SK-N-SH (cell line): ENCODE measurements around the gene KMT2C. TPM values are rescaled to one million over a fixed set of nuclear protein-coding genes. Genes with fewer than 3 reads are reported as not detected.

Source experiments
- CTCF ChIA-PET: fragments of 300-600, 350-600 bp; formaldehyde crosslinking; extraction: SDS; loops from one replicate; lab custom pipeline; 2021; lab: Yijun Ruan, JAX
- POLR2A ChIA-PET: fragments of 350-600 bp; sonication (Branson Sonifier 250); formaldehyde crosslinking; extraction: SDS; loops from one replicate; lab custom pipeline; 2020; ENCODE audit warnings: antibody characterized with exemption, inconsistent platforms; lab: Yijun Ruan, JAX
- DNase-seq: peaks from one replicate; pipeline ENCODE4 v3.0.0; 2012
- H2AFZ ChIP-seq: fragments of 200-600 bp; sonication (generic); 2 replicates; pipeline ENCODE4 v1.8.1; 2016; ENCODE audit warnings: antibody characterized with exemption, mild to moderate bottlenecking, low read depth
- H3F3A ChIP-seq: fragments of 200-600 bp; sonication (generic); replicated peaks from 2 replicates; pipeline ENCODE3; 2016; ENCODE audit warnings: antibody characterized with exemption, mild to moderate bottlenecking; ENCODE audit not compliant: insufficient read depth
- H3K27ac ChIP-seq, 2 experiments: fragments of 200-500 bp in 1 of 2; fragments of 200-600 bp in 1 of 2; sonication (Bioruptor generic) in 1 of 2; sonication (generic), shearing (Covaris generic) in 1 of 2; 2 replicates each; pipeline versions ENCODE4 v1.5.1 to v1.6.1; 2014 to 2016; ENCODE audit warnings: low read depth in 2 of 2, inconsistent platforms in 1 of 2, low read length in 1 of 2, mild to moderate bottlenecking in 1 of 2, mixed read lengths in 1 of 2
- H3K27me3 ChIP-seq: fragments of 200-600 bp; sonication (generic), shearing (Covaris generic); 2 replicates; pipeline ENCODE4 v1.6.1; 2016; ENCODE audit warnings: mixed run types; ENCODE audit not compliant: insufficient read depth
- H3K36me3 ChIP-seq, 2 experiments: fragments of 200-500 bp in 1 of 2; fragments of 200-600 bp in 1 of 2; sonication (Bioruptor generic) in 1 of 2; sonication (generic) in 1 of 2; replicated peaks in 1 of 2; 2 replicates each; pipeline versions ENCODE3 to v1.5.1; 2014 to 2016; ENCODE audit warnings: low read length in 1 of 2, mild to moderate bottlenecking in 1 of 2; ENCODE audit not compliant: insufficient read depth in 2 of 2, control insufficient read depth in 1 of 2
- H3K4me1 ChIP-seq, 2 experiments: fragments of 200-500 bp in 1 of 2; fragments of 200-600 bp in 1 of 2; sonication (Bioruptor generic) in 1 of 2; sonication (generic), shearing (Covaris generic) in 1 of 2; 2 replicates each; pipeline versions ENCODE4 v1.5.1 to v1.6.1; 2014 to 2016; ENCODE audit warnings: low read depth in 1 of 2, low read length in 1 of 2, mixed run types in 1 of 2; ENCODE audit not compliant: insufficient read depth in 2 of 2, control insufficient read depth in 1 of 2
- H3K4me2 ChIP-seq: fragments of 200-600 bp; sonication (generic), shearing (Covaris generic); 2 replicates; pipeline ENCODE4 v1.6.1; 2017; ENCODE audit warnings: mixed run types
- H3K4me3 ChIP-seq, 2 experiments: fragments of 200-500 bp in 1 of 2; fragments of 200-600 bp in 1 of 2; sonication (Bioruptor generic) in 1 of 2; sonication (generic), shearing (Covaris generic) in 1 of 2; 2 replicates each; pipeline versions ENCODE4 v1.5.1 to v1.8.1; 2014 to 2016; ENCODE audit warnings: low read depth in 2 of 2, inconsistent platforms in 1 of 2, low read length in 1 of 2, mild to moderate bottlenecking in 1 of 2, mixed read lengths in 1 of 2, moderate library complexity in 1 of 2
- H3K79me2 ChIP-seq: fragments of 200-600 bp; sonication (generic); 2 replicates; pipeline ENCODE4 v1.8.1; 2017; ENCODE audit warnings: mild to moderate bottlenecking; ENCODE audit not compliant: insufficient read depth
- H3K9ac ChIP-seq: fragments of 200-600 bp; sonication (generic); 2 replicates; pipeline ENCODE4 v1.6.1; 2017; ENCODE audit warnings: mixed run types
- H3K9me2 ChIP-seq: fragments of 200-600 bp; sonication (generic); 2 replicates; pipeline ENCODE4 v1.6.1; 2017; ENCODE audit warnings: mixed run types
- H3K9me3 ChIP-seq: fragments of 200-600 bp; sonication (generic); 2 replicates; pipeline ENCODE4 v1.6.1; 2017; ENCODE audit warnings: mixed run types, mild to moderate bottlenecking, moderate library complexity
- H4K20me1 ChIP-seq: fragments of 200-600 bp; sonication (generic); 2 replicates; pipeline ENCODE4 v1.6.1; 2017; ENCODE audit warnings: mild to moderate bottlenecking, mixed run types; ENCODE audit not compliant: insufficient read depth
- CHD2 ChIP-seq: fragments of 150-350 bp; IDR thresholded peaks from 2 replicates; pipeline ENCODE4 v1.6.1; 2018; ENCODE audit warnings: low read length; ENCODE audit not compliant: partially characterized antibody
- ELF1 ChIP-seq: IDR thresholded peaks from 2 replicates; pipeline ENCODE4 v1.4.0; 2012
- EZH2phosphoT487 ChIP-seq: fragments of 200-600 bp; sonication (generic); IDR thresholded peaks from 2 replicates; pipeline ENCODE4 v1.6.1; 2017; ENCODE audit warnings: low read depth, mixed run types, mild to moderate bottlenecking, antibody characterized with exemption, moderate library complexity, borderline replicate concordance
- FOXM1 ChIP-seq: IDR thresholded peaks from 2 replicates; pipeline ENCODE4 v1.4.0; 2012; ENCODE audit warnings: low read depth, mild to moderate bottlenecking
- GABPA ChIP-seq: IDR thresholded peaks from 2 replicates; pipeline ENCODE4 v1.4.0; 2012; ENCODE audit warnings: low read depth, mild to moderate bottlenecking
- MEF2A ChIP-seq: IDR thresholded peaks from 2 replicates; pipeline ENCODE4 v1.4.0; 2012; ENCODE audit warnings: low read depth, borderline replicate concordance
- NFIC ChIP-seq: IDR thresholded peaks from 2 replicates; pipeline ENCODE4 v1.4.0; 2012; ENCODE audit warnings: borderline replicate concordance
- NRF1 ChIP-seq: IDR thresholded peaks from 2 replicates; pipeline ENCODE4 v1.6.1; 2012; ENCODE audit warnings: low read depth, mild to moderate bottlenecking, low read length
- POLR2AphosphoS5 ChIP-seq: IDR thresholded peaks from 2 replicates; pipeline ENCODE4 v1.6.1; 2012; ENCODE audit warnings: low read depth, low read length
- RAD21 ChIP-seq: IDR thresholded peaks from 2 replicates; pipeline ENCODE4 v1.6.1; 2012; ENCODE audit warnings: mild to moderate bottlenecking, low read length
- RCOR1 ChIP-seq: fragments of 150-350 bp; IDR thresholded peaks from 2 replicates; pipeline ENCODE4 v1.6.1; 2017; ENCODE audit warnings: antibody characterized with exemption, low read length
- RFX5 ChIP-seq: IDR thresholded peaks from 2 replicates; pipeline ENCODE4 v1.6.1; 2012; ENCODE audit warnings: mild to moderate bottlenecking, improper control_type of control experiment, low read length
- RXRA ChIP-seq: IDR thresholded peaks from 2 replicates; pipeline ENCODE4 v1.4.0; 2012; ENCODE audit warnings: low read depth, mild to moderate bottlenecking, borderline replicate concordance
- SIN3A ChIP-seq: IDR thresholded peaks from 2 replicates; pipeline ENCODE4 v1.6.1; 2012; ENCODE audit warnings: low read depth, mild to moderate bottlenecking, low read length, moderate library complexity, borderline replicate concordance
- TCF12 ChIP-seq: IDR thresholded peaks from 2 replicates; pipeline ENCODE4 v1.4.0; 2012
- TEAD4 ChIP-seq: IDR thresholded peaks from 2 replicates; pipeline ENCODE4 v1.4.0; 2012; ENCODE audit warnings: mild to moderate bottlenecking, borderline replicate concordance; ENCODE audit not compliant: insufficient read depth
- YY1 ChIP-seq: IDR thresholded peaks from 2 replicates; pipeline ENCODE4 v1.4.0; 2012; ENCODE audit warnings: low read depth, mild to moderate bottlenecking
- whole genome bisulfite sequencing: methylation state at CpG from one replicate; pipeline ENCODE4 v1.1.6; 2017; ENCODE audit warnings: low lambda C conversion rate; 5-methylcytosine and 5-hydroxymethylcytosine counted together
- polyA plus RNA-seq, 3 experiments: library from polyadenylated mRNA; depleted of rRNA; stranded (reverse); fragments of >200 nt; gene quantifications; 2 replicates each; pipeline ENCODE4 v1.2.3, GENCODE V29; 2012
- TF ChIP-seq, protein P1 (sequence below): IDR thresholded peaks from 2 replicates; pipeline ENCODE4 v1.4.0; 2012; ENCODE audit warnings: low read depth
- TF ChIP-seq, protein P2 (sequence below): IDR thresholded peaks from 2 replicates; pipeline ENCODE4 v1.4.0; 2012; ENCODE audit warnings: low read depth, borderline replicate concordance
- TF ChIP-seq, protein P3 (sequence below): fragments of 150-350 bp; IDR thresholded peaks from 2 replicates; pipeline ENCODE4 v1.6.1; 2016; ENCODE audit warnings: mild to moderate bottlenecking, low read depth, low read length

Gene KMT2C
- polyA plus RNA-seq, 1 of the 3 experiments (the other 2 are of a cell fraction): 8.0 TPM

DNA sequence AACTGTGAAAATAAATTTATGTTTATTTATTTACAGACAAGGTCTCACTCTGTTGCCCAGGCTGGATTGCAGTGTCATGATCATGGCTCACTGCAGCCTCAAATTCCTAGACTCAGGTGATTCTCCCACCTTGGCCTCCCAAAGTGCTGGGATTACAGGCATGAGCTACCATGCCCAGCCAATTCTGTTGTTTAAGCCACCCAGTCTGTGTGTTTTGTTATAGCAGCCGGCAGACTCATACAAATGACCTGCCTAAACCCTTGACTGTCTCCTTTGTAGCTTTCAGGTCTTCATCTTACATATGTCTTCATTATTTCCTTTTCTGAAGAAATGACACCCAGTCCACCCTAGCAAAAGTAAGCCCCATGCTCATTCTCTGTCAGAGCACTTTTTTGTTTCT, 43.8 kb upstream of the KMT2C start:
- no peak overlapping the region for H3K9ac ChIP-seq
- ChIA-PET CTCF (no interaction called here), POLR2A (no interaction called here)
- no peaks in the 10 kb centered on the region for H4K20me1 ChIP-seq
- no peaks in the 10 kb centered on the region for H3K9me2 ChIP-seq
- no peak overlapping the region for H3K27ac ChIP-seq
- H2AFZ ChIP-seq: no peak overlapping the region
- no peaks in the 10 kb centered on the region for H3K4me1 ChIP-seq
- WGBS: 70% methylated on average over 1 of the region's 1 CpG
- no peaks in the 10 kb centered on the region for H3K36me3 ChIP-seq
- H3F3A ChIP-seq: no peaks in the 10 kb centered on the region
- no peak for TF ChIP-seq RXRA
- TF ChIP-seq EZH2phosphoT487: no peak
- TF ChIP-seq POLR2AphosphoS5: no peak
- TF ChIP-seq GABPA: no peak
- no peak for TF ChIP-seq NRF1
- no peak for TF ChIP-seq NFIC
- no peak for TF ChIP-seq RAD21
- no peak for TF ChIP-seq CHD2
- TF ChIP-seq, protein P1, sequence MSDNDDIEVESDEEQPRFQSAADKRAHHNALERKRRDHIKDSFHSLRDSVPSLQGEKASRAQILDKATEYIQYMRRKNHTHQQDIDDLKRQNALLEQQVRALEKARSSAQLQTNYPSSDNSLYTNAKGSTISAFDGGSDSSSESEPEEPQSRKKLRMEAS: no peak
- no peak for TF ChIP-seq RFX5
- no peak for TF ChIP-seq ELF1
- no peak for TF ChIP-seq MEF2A
- TF ChIP-seq TCF12: no peak
- TF ChIP-seq FOXM1: no peak
- H3K4me3 ChIP-seq: no peak overlapping the region
- no peaks in the 10 kb centered on the region for H3K27me3 ChIP-seq
- no peak for DNase-seq
- H3K4me2 ChIP-seq: no peak overlapping the region
- no peaks in the 10 kb centered on the region for H3K9me3 ChIP-seq
- no peaks in the 10 kb centered on the region for H3K79me2 ChIP-seq

DNA sequence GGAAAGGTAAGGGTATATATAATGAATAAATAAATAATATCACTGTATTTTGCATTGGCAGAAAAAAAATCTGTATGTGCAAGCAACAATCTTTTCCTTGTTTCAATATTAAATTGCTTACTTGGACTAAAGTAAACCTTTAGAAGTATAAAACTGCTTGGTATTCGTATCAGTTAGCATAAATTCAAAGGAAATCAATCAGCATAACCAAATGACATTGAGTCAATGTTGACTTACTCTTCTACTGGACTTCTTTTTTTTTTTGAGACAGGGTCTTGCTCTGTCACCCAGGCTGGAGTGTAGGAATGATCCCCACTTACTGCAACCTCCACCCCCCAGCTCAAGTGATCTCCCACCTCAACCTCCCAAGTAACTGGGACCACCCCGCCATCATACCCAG, 42.3 kb upstream of the KMT2C start:
- H2AFZ ChIP-seq: no peak overlapping the region
- WGBS: 63% methylated on average over 2 of the region's 2 CpGs
- H3K4me1 ChIP-seq: no peaks in the 10 kb centered on the region
- no peaks in the 10 kb centered on the region for H4K20me1 ChIP-seq
- no peaks in the 10 kb centered on the region for H3K36me3 ChIP-seq
- TF ChIP-seq NRF1 (no peak), CHD2 (no peak), NFIC (no peak)
- no peaks in the 10 kb centered on the region for H3K79me2 ChIP-seq
- no peak overlapping the region for H3K9ac ChIP-seq
- H3K27me3 ChIP-seq: no peaks in the 10 kb centered on the region
- no peaks in the 10 kb centered on the region for H3F3A ChIP-seq
- H3K9me2 ChIP-seq: no peaks in the 10 kb centered on the region
- POLR2A ChIA-PET: no interaction called here
- no peak overlapping the region for H3K4me3 ChIP-seq
- no peaks in the 10 kb centered on the region for H3K9me3 ChIP-seq
- DNase-seq: no peak
- H3K4me2 ChIP-seq: no peak overlapping the region
- CTCF ChIA-PET: no interaction called here
- H3K27ac ChIP-seq: no peak overlapping the region

DNA sequence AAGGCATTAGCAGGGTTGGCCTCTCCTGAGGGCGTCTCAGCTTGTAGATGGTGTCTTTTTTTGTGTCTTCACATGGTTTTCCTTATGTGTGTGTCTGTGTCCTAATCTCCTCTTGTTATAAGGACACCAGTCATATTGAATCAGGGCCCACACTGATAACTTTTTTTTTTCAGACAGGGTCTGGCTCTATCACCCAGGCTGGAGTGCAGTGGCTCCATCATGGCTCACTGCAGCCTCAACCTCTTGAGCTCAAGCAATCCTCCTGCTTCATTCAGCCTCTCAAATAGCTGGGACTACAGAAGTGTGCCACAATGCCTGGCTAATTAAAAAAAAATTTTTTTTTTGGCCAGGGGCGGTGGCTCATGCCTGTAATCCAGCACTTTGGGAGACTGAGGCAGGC, 41.3 kb upstream of the KMT2C start:
- Histone ChIP-seq H3K79me2 (no peaks in the 10 kb centered on the region), H2AFZ (no peak overlapping the region), H3K9me2 (no peaks in the 10 kb centered on the region), H3K4me2 (no peak overlapping the region), H3K9ac (no peak overlapping the region), H3K4me3 (no peak overlapping the region), H3K9me3 (no peaks in the 10 kb centered on the region), H3K27me3 (no peaks in the 10 kb centered on the region), H3F3A (no peaks in the 10 kb centered on the region), H3K4me1 (no peaks in the 10 kb centered on the region), H3K27ac (no peak overlapping the region), H3K36me3 (no peaks in the 10 kb centered on the region), H4K20me1 (no peaks in the 10 kb centered on the region)
- POLR2A ChIA-PET: no interaction called here
- WGBS: 71% methylated on average over 2 of the region's 2 CpGs
- CTCF ChIA-PET: interaction anchor here (0.8 kb wide), 1 partner anchor 236 kb away, joined by 3 read pairs; no protein-coding TSS in a partner anchor
- no peak for DNase-seq
- TF ChIP-seq RAD21: no peak
- no peak for TF ChIP-seq YY1
- TF ChIP-seq, protein P2, sequence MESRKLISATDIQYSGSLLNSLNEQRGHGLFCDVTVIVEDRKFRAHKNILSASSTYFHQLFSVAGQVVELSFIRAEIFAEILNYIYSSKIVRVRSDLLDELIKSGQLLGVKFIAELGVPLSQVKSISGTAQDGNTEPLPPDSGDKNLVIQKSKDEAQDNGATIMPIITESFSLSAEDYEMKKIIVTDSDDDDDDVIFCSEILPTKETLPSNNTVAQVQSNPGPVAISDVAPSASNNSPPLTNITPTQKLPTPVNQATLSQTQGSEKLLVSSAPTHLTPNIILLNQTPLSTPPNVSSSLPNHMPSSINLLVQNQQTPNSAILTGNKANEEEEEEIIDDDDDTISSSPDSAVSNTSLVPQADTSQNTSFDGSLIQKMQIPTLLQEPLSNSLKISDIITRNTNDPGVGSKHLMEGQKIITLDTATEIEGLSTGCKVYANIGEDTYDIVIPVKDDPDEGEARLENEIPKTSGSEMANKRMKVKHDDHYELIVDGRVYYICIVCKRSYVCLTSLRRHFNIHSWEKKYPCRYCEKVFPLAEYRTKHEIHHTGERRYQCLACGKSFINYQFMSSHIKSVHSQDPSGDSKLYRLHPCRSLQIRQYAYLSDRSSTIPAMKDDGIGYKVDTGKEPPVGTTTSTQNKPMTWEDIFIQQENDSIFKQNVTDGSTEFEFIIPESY: no peak
- TF ChIP-seq FOXM1: no peak
- TF ChIP-seq, protein P3, sequence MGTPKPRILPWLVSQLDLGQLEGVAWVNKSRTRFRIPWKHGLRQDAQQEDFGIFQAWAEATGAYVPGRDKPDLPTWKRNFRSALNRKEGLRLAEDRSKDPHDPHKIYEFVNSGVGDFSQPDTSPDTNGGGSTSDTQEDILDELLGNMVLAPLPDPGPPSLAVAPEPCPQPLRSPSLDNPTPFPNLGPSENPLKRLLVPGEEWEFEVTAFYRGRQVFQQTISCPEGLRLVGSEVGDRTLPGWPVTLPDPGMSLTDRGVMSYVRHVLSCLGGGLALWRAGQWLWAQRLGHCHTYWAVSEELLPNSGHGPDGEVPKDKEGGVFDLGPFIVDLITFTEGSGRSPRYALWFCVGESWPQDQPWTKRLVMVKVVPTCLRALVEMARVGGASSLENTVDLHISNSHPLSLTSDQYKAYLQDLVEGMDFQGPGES: no peak
- TF ChIP-seq CHD2: no peak
- TF ChIP-seq RCOR1: no peak
- TF ChIP-seq SIN3A: no peak
- no peak for TF ChIP-seq EZH2phosphoT487
- no peak for TF ChIP-seq NFIC
- TF ChIP-seq RXRA: no peak
- TF ChIP-seq, protein P1: no peak
- no peak for TF ChIP-seq GABPA
- no peak for TF ChIP-seq TEAD4
- no peak for TF ChIP-seq ELF1
- TF ChIP-seq RFX5: no peak
